DMS153 (cell line): ENCODE data around the gene U2AF1L4.
"Not testable (repeated sequence)": the region's sequence is repeated elsewhere in the genome, so short reads cannot be mapped to it uniquely, and the experiment has no call there.

ENCODE experiments used
- DNase-seq: peaks from one replicate; lab custom pipeline; 2025; lab: John Stamatoyannopoulos, UW

The U2AF1L4 gene

DNA sequence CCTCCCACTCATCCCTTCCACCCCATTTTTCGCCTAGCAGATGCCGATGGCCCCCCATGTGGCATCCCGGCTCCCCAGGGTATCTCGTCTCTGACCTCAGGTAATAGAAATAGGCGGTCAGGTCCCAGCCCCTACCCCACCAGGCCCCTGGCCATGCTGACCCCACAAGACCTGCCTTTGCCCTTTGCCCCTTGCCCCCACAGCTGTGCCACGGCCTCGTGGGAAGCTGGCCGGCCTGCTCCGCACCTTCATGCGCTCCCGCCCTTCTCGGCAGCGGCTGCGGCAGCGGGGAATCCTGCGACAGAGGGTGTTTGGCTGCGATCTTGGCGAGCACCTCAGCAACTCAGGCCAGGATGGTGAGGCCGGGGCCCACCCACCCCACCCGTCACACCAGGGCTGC is 35.5 kb upstream of the U2AF1L4 start:
- no peak for DNase-seq

DNA sequence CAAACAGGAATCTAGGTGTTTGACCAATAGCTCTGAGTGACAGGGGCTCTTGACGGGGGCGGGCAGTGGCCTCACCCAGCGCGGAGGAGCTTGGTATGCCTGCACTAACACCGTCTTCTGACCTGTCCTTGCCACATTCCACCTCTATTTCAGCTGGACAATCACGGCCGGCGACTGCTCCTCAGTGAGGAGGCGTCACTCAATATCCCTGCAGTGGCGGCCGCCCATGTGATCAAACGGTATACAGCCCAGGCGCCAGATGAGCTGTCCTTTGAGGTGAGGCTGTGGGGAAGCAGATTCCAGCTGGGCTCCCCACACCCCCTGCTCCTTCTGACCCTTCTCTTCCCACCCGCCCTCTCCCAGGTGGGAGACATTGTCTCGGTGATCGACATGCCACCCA is 34.8 kb upstream of the U2AF1L4 start:
- DNase-seq: no peak

DNA sequence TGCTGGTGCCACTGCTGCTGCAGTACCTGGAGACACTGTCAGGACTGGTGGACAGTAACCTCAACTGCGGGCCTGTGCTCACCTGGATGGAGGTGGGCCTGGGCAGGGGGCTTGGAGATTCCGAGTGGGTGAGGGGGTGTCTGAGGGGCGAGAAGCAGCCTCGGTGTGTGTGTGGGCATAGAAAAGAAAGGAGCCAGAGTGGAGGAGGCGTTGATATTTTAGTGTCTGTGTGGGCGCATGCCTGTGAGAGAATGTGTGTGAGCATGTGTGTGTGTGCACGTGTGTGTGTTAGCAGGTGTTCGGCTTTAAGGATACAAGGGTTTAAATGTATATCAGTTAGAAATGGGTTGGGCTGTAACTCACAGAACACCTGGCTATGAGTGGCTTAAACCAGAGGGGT is 33.8 kb upstream of the U2AF1L4 start:
- DNase-seq: no peak

DNA sequence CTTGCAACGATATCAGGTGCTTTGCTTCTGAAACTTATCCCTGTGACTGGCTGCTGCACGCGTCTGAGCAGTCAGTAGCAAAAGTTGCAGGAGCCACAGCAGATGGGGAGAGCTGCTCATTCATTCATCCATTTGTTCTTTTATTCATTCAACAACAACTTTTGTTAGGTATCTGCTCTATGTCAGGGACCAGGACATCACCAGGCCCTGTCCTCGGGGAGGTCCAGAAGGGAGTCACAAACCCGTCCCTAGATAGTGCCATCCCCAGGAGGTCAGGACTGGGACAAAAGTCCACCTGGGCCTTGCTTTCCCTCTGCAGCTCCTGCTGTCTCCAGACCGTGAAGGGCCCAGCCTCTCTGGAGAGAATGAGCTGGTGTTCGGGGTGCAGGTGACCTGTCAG is 32.7 kb upstream of the U2AF1L4 start:
- no peak for DNase-seq

DNA sequence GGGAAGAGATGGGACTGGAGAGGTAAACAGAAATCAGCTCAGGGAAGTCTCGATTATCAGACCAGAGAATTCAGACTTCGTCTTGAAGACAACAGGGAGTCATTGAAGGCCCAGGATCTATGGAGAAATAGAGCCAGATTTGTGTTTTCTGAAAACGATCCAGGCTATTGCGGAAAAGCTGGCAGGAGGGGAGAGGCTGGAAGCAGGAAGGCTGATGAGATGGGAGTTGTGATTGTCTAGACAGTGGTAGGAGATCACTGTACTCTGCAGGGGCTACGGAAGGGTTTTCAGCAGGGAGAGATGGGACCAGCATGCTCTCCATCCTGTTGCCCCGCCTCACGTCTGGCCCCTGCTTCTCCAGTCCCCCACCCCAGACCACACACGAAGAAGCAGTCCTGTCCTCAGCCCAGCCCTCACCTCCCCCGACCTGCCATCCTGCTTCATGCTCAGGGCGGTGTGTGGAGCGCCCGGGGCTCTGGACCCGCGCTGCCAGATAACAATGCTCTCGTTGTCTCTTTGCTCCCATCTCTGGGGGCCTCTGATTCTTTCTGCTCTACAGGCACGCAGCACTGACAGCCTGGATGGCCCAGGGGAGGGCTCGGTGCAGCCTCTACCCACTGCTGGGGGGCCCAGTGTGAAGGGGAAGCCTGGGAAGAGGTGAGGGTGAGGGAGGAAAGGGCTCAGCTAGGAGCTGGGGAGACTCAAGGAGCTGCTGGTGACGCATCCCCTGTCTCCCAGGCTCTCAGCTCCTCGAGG is 32.0 kb upstream of the U2AF1L4 start:
- DNase-seq: no peak

DNA sequence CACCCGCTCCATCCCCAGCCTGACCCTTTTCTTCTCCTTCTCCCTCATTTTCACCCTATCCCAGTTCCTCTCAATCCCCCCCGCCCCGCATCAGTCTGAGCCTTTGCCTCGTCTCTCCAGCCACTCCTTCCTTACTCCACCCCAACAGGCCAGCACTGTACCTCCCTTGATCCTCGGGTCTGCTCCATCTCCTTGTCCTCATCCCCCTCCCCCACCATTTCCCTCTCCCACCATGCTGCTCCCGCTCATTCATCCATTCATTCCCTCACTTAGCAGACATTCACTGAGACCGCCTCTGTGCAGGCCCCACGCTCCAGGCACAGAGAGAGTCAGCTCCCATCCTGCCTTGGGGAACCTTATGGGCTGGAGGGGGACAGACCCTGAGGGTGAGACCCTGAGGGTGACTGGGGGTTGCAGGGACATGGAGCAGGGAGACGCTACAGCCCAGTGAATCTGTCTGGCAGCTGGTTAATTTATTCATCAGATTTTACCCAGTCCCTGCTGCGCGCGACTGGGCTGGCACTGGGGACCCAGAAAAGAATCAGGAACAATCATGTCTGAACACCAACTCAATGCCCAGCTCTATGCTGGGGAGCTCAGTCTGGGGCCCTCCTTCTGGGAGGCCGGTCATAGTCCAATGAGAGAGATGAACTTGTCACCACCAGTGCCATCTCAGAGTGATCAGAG is 31.0 kb upstream of the U2AF1L4 start:
- DNase-seq: no peak

DNA sequence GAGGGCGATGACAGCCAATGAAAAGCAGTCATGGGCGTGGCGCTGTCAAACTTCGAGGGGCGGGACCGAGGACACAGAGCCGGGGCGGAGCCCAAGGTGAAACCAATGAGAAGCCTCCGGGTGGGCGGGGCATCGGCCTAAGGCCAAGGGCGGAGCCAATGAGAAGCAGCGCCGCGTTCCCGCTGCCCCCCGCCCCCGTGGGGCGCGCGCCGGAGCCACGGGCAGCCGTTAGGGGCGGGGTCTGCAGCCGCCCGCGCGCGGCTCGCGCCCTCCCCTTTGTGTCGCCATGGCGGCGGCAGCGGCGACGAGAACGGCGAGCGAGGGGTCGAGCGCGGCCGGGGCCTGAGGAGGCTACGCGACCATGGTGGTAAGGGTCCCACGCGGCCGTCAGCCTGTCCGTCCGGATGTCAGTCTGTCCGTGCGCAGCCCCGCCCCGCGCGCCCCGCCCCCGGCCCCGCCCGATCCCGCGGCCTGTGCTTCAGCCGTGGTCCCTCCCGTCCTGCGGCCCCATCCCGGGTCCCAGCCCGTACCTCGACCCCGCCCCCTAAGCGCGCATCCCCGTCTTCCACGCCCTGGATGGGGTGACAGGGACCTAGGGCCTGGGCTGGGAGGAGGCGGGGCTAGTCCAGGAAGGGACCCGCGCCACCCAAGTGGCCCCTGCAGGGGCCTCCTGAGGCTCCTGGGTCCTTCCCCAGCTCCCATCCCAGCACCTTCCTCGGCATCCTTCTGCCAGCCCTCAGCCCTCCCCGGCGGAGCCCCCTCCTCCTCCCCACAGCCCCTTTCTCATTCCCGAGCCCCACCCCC is 30.3 kb upstream of the U2AF1L4 start, which contains the start of gene ARHGAP33:
Gene ARHGAP33 (plus strand): TSS at position 267 of the 804 bp plus-strand sequence. CDS start 95 bp downstream, at position 362.
- peak; percentile 95 for DNase-seq

DNA sequence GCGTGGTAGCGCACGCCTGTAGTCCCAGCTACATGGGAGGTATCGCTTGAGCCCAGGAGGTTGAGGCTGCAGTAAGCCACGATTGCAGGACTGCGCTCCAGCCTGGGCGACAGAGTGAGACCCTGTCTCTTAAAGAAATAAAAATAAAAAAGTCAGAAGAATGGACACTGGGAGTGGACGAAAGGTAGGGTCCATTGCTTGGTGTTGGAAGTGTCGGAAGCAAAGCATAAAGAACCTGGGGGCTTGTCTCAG is 29.8 kb upstream of the U2AF1L4 start:
- DNase-seq: no peak

DNA sequence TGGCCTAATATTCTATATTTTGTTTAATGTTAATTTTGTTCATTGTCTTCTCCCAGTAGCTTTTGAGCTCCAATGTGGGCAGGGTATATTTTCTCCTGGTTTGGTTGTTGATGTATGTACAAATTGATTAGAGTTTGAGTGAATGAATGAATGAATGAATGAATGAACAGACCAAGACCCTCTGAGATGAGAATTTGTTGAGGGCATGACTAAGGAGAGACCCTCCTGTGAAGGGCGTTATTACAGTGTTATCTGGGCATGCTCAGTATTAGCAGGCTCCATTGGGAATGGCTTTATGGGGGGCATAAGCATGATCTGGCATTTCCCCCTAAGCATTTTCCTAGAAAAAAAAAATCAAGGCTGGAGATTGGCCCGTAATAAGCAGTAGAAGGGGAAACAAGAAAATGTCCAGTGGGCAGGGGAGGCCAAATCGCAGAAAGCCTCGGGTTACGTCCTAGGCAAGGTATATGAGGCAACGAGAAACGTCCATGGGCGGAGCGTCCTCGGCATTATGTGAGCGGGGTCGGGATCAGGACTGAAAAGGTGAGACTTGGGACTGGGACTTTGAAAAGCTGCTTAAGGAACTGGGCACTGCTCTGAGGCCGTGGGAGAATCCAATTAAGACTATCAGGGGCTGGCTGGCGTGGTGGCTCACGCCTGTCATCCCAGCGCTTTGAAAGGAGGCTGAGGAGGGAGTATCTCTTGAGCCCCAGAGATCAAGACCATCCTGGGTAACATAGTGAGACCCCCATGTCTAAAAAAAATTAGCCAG is 29.2 kb upstream of the U2AF1L4 start:
- DNase-seq: peak; percentile 15

DNA sequence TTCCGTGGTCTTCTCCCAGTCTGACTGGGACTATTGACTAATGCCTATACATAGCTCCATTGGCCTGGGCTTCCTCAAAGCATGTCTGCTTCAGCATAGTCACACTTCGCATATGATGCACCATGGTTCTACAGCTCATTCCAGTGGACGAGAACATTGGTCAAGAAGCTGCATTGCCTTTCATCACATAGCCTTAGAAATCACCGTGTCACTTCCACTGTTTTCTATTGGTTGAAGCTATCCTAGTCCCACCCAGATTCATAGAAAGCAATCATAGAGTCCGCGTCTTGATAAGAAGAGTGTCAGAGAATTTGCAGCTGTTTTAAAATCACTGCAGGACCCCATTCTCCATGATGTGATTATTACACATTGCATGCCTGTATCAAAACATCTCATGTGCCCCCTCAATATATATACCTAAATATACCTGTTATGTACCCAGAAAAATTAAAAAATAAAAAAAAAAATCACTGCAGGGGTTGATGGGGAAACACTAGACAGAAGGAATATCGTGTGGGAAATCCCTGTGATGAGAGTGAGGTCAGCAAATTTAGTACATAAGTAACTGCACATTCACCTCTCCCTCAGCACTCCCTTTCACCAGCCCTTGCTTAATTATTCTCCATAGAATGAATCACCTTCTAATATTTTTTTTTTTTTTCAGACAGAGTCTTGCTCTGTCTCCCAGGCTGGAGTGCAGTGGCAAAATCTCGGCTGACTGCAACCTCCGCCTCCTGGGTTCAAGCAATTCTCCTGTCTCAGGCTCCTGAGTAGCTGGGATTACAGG is 28.0 kb upstream of the U2AF1L4 start:
- no peak for DNase-seq

DNA sequence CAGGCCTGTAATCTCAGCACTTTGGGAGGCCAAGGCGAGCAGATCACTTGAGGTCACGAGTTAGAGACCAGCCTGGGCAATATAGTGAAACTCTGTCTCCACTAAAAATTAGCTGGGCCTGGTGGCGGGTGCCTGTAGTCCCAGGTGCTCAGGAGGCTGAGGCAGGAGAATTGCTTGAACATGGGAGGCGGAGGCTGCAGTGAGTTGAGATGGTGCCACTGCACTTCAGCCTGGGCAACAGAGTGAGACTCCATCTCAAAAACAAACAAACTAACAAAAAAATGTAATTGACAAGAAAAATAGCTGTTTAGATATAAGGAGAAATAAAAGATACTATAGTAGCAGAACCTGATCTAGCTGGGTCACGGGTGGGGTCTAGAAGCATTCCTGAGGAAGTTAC is 27.1 kb upstream of the U2AF1L4 start:
- not testable (repeated sequence) for DNase-seq

DNA sequence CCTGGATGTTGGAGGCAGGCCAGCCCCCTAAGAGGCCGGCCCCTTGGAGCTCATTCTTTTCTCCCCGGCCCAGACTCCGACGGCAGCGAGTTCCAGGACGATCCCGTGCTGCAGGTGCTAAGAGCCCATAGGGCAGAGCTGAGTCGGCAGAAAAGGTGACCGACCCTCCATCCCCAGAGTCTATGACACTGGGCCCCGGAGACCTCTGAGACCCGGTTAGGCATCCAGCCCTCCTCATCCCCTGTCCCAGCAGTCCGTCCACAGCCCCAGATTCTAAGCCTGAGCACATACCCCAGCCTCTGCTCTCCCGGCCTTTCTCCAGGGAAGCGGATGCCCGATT is 22.8 kb upstream of the U2AF1L4 start:
- no peak for DNase-seq

DNA sequence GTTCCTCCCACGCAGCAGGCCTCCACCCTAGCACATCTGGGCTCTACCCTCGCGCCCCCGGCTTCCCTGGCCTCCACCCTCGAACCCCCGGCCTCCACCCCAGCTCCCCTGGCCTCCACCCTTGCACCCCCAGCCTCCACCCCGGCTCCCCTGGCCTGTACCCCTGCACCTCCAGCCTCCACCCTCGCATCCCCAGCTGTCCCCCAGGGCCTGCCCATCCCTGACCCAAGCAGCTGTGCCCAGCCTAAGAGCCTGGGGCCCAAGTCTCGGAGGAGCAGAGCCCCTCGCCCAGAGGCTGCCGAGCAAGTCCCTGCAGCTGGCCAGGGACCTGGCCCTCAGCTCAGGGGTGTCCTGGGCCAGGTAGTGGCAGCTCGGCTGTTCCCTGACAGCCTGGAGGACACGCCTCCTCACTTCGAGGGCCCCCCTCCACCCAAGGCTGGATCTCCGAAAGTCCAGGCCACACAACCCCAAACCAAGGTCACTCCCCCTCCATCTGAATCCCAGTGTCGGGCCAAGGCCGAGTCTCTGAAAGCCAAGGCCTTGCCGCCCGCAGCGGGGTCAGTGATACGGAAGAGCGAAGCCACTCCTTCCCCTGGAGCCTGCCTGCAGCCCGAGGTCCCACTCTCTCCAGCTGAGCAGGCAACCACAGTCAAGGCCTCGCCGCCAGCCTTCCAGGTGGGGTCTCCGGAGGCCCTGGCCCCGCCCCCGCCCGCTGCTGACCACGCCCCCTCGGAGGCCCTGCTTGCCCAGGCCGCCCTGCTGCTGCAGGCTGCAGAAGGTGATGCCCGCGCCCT is 22.3 kb upstream of the U2AF1L4 start:
- DNase-seq: no peak

DNA sequence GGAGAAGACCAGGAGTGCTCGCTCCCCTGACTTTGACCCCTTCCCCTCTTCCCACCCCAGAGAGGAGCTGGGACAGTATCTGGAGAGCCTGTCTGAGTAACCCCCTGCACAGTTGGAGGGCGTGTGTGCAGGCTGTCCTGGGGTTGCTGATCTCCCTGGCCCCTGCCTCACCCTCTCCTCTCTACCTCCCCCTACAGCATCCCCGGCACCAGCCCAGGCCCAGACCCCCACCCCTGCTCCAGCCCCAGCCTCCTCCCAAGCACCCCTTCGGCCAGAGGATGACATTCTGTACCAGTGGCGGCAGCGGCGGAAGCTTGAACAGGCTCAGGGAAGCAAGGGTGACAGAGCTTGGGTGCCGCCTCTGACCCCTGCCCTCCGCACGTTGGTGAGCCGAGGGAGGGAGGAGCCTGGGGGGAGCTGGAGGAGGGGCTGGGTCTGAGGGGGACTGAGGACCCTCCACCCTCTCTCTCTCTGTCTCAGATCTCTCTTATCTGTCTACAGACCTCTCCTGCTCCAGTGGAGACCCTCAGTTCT is 21.4 kb upstream of the U2AF1L4 start:
- no peak for DNase-seq

DNA sequence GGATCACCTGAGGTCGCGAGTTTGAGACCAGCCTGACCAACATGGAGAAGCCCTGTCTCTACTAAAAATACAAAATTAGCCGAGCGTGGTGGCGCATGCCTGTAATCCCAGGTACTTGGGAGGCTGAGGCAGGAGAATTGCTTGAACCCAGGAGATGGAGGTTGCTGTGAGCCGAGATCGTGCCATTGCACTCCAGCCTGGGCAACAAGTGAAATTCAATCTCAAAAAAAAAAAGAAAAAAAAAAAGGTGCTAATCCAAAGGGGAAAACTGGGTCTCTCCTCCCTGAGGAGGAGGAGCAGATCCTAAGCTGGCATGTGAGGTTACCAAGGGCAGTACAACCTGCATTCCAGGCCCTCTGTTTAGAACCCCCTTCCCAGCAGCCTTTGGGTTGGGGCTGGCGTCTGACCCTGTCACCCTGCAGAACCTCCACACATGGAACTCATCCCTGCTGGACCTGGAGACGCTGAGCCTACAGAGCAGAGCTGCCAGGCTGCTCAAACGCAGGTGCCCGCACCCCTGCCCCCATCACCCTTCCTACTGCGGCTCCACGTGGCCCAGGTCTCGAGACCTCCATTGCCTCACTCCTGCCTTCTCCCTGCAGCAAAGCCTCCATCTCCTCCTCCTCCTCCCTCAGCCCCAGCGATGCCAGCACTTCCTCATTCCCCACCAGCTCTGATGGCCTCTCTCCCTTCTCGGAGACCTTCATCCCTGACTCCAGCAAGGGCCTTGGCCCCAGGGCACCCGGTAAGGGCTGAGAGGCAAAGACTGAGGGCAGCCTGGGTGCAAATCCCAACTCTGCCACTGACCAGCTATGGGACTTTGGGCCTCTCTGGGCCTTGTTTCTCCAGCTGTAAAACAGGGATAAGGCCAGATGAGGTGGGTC is 19.5 kb upstream of the U2AF1L4 start:
- no peak for DNase-seq

DNA sequence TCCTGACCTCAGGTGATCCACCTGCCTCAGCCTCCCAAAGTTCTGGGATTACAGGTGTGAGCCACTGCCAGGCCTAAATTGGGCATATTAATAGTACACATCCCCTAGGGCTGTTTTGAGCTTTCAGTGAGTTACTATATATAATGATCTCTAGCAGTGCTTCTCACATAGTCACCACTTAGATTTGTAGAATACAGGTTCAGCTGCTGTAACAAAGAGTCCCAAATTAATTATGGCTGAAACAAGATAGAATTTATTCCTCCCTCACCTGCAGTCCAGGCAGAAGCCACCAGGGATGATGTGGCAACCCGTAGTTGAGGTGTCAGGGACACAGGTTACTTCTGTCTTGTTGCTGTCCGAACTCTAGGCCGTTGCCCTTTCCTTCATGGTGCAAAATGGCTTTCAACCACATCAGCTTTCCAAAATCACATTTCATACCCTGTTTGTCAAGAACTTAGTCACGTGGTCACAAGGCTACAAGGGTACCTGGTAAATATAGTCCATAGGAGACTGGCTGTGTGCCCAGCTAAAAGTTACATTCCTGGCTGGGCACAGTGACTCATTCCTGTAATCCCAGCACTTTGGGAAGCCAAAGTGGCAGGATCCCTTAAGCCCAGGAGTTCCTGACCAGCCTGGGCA is 15.6 kb upstream of the U2AF1L4 start:
- no peak for DNase-seq

DNA sequence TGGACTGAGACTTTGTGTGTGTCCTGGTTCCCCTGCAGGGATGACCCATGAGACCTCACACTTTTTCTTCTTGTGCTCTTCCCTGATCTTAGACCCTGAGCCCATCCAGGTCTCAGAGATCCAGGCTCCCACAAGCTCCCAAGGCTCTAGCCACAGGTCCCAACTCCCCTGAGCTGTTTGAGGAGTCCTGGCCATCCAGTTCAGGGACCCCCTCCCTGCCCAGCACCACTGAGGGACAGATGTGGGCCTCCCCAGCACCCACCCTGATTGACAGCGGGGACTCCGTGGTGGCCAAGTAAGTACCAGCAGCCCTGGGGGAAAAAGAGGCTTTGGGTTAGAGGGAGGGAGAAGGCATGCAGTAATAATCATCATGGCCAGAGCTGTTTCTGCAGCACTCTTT is 14.5 kb upstream of the U2AF1L4 start:
- DNase-seq: no peak

DNA sequence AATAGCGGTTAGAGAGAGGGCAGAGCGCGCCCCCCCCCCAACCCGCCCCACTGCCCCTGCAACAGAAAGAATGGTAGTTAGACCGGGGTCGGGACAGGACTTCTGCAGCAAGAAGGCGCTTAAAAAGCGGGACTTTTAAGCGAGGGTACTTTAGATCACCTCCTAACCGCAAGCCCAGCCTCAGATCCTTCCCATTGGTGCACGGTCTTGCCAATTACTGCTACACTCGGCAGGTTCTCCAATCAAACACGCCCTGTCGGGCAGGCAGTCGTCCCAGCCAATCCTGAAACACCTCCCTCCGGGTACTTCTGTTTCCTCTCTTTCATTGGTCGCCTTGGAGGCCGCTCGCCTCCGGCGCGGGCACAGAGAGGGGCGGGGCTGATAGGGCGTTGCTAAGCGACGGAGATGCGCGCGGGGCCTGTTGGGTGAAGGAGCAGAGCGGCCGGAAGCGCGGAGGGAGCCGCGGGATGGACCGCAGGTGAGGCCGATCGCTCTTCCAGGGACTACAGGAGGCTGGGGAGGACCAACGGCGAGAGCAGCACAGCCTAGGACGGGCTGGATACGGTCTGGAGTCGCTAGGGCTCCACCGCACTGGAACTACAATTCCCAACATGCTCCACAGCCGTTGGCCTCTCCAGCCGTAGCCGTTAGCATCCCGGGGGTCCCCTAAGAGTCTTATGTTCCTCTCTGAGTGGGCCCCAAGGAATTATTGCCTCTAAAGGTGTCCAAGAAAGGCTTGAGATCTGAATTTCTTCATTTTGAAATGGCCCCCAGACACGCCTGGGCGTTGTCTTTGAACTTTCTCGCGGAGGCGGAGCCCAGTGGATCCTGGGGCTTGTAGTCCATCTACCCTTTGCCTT is 12.8 kb upstream of the U2AF1L4 start, which contains the start of gene PROSER3:
Gene PROSER3 (plus strand): TSS at position 428 of the 860 bp plus-strand sequence. CDS start 40 bp downstream, at position 468.
- peak; percentile 99 for DNase-seq
